Ishikawa (cell line): ENCODE measurements around the gene TMEM132D.

ENCODE experiments used
- CEBPB ChIP-seq: IDR thresholded peaks from 2 replicates; pipeline ENCODE4 v1.6.1; 2012
- CREB1 ChIP-seq: IDR thresholded peaks from 2 replicates; pipeline ENCODE4 v1.6.1; 2012; ENCODE audit warnings: low read depth
- EGR1 ChIP-seq: IDR thresholded peaks from 2 replicates; pipeline ENCODE4 v1.6.1; 2012
- EP300 ChIP-seq: IDR thresholded peaks from 2 replicates; pipeline ENCODE4 v1.6.1; 2012; ENCODE audit warnings: borderline replicate concordance
- FOXM1 ChIP-seq: IDR thresholded peaks from 2 replicates; pipeline ENCODE4 v1.6.1; 2012; ENCODE audit warnings: low read depth, borderline replicate concordance
- MAX ChIP-seq: IDR thresholded peaks from 2 replicates; pipeline ENCODE4 v1.6.1; 2012
- NFIC ChIP-seq: IDR thresholded peaks from 2 replicates; pipeline ENCODE4 v1.6.1; 2012
- RAD21 ChIP-seq: IDR thresholded peaks from 2 replicates; pipeline ENCODE4 v1.6.1; 2012; ENCODE audit warnings: low read depth
- TAF1 ChIP-seq: IDR thresholded peaks from 2 replicates; pipeline ENCODE4 v1.6.1; 2012; ENCODE audit warnings: low read depth, mild to moderate bottlenecking
- TCF12 ChIP-seq: IDR thresholded peaks from 2 replicates; pipeline ENCODE4 v1.6.1; 2012; ENCODE audit warnings: low read depth
- YY1 ChIP-seq: IDR thresholded peaks from 2 replicates; pipeline ENCODE4 v1.6.1; 2012; ENCODE audit warnings: low read depth
- TF ChIP-seq, protein P1 (sequence below): IDR thresholded peaks from 2 replicates; pipeline ENCODE4 v1.6.1; 2012; ENCODE audit warnings: low read depth, mild to moderate bottlenecking
- TF ChIP-seq, protein P2 (sequence below): IDR thresholded peaks from 2 replicates; pipeline ENCODE4 v1.6.1; 2012

DNA sequence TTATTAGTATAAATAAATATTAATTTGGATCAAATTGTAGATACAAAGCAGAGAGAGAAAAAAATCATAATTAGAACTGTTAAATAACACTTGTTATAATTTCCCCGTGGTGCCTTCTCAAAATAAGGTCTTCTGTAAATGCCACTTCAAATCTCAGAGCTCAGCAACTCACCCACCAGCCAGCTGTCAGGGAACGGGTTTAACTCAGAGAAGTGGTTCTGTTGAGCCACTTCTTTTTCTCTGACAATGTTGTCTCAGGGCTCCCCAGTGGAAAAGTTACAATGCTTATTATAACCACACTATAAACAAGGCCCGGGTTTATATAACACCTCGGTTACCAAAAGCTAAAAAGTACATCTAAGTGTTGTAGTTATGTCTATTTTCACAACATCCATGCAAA lies 598.0 kb downstream of the TMEM132D start:
- TF ChIP-seq MAX (no peak), FOXM1 (no peak), TAF1 (no peak), CEBPB (no peak), YY1 (no peak), TCF12 (no peak), EGR1 (no peak), EP300 (no peak), CREB1 (no peak), RAD21 (no peak), NFIC (no peak)
- TF ChIP-seq, protein P1, sequence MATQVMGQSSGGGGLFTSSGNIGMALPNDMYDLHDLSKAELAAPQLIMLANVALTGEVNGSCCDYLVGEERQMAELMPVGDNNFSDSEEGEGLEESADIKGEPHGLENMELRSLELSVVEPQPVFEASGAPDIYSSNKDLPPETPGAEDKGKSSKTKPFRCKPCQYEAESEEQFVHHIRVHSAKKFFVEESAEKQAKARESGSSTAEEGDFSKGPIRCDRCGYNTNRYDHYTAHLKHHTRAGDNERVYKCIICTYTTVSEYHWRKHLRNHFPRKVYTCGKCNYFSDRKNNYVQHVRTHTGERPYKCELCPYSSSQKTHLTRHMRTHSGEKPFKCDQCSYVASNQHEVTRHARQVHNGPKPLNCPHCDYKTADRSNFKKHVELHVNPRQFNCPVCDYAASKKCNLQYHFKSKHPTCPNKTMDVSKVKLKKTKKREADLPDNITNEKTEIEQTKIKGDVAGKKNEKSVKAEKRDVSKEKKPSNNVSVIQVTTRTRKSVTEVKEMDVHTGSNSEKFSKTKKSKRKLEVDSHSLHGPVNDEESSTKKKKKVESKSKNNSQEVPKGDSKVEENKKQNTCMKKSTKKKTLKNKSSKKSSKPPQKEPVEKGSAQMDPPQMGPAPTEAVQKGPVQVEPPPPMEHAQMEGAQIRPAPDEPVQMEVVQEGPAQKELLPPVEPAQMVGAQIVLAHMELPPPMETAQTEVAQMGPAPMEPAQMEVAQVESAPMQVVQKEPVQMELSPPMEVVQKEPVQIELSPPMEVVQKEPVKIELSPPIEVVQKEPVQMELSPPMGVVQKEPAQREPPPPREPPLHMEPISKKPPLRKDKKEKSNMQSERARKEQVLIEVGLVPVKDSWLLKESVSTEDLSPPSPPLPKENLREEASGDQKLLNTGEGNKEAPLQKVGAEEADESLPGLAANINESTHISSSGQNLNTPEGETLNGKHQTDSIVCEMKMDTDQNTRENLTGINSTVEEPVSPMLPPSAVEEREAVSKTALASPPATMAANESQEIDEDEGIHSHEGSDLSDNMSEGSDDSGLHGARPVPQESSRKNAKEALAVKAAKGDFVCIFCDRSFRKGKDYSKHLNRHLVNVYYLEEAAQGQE = no peak
- TF ChIP-seq, protein P2, sequence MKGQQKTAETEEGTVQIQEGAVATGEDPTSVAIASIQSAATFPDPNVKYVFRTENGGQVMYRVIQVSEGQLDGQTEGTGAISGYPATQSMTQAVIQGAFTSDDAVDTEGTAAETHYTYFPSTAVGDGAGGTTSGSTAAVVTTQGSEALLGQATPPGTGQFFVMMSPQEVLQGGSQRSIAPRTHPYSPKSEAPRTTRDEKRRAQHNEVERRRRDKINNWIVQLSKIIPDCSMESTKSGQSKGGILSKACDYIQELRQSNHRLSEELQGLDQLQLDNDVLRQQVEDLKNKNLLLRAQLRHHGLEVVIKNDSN = no peak
